Trophoblast cell (in vitro differentiated cells and primary cell): ENCODE measurements around the gene CTSA.
A peak's percentile ranks its signal among the peaks of the same experiment; 100 is the strongest.
"Not testable (repeated sequence)": the region's sequence is repeated elsewhere in the genome, so short reads cannot be mapped to it uniquely, and the experiment has no call there.

Source experiments
- DNase-seq, 2 donors: peaks; one replicate each; pipeline ENCODE4 v3.0.0-alpha.2; 2016
- H2AFZ ChIP-seq: 2 replicates; pipeline ENCODE4 v1.6.1; 2013; ENCODE audit warnings: low read length, moderate library complexity, mild to moderate bottlenecking; ENCODE audit not compliant: insufficient read depth, poor library complexity
- H2AK5ac ChIP-seq: 2 replicates; pipeline ENCODE4 v1.6.1; 2013; ENCODE audit warnings: mild to moderate bottlenecking, low read length
- H2BK120ac ChIP-seq: 2 replicates; pipeline ENCODE4 v1.6.1; 2013; ENCODE audit warnings: low read length, mild to moderate bottlenecking, moderate library complexity; ENCODE audit not compliant: insufficient read depth, poor library complexity
- H2BK12ac ChIP-seq: 2 replicates; pipeline ENCODE4 v1.6.1; 2013; ENCODE audit warnings: mild to moderate bottlenecking, low read length, moderate library complexity
- H2BK5ac ChIP-seq: 2 replicates; pipeline ENCODE4 v1.6.1; 2013; ENCODE audit warnings: low read length, low read depth, moderate library complexity, mild to moderate bottlenecking; ENCODE audit not compliant: poor library complexity
- H3K14ac ChIP-seq: 2 replicates; pipeline ENCODE4 v1.6.1; 2013; ENCODE audit warnings: mild to moderate bottlenecking, low read length
- H3K18ac ChIP-seq: 2 replicates; pipeline ENCODE4 v1.6.1; 2013; ENCODE audit warnings: mild to moderate bottlenecking, low read length
- H3K23ac ChIP-seq: 2 replicates; pipeline ENCODE4 v1.6.1; 2013; ENCODE audit warnings: low read length
- H3K27ac ChIP-seq: 2 replicates; pipeline ENCODE4 v1.5.1; 2013; ENCODE audit warnings: low read depth, mild to moderate bottlenecking, inconsistent platforms, low read length, moderate library complexity
- H3K27me3 ChIP-seq: 2 replicates; pipeline ENCODE4 v1.6.1; 2013; ENCODE audit warnings: inconsistent platforms, mild to moderate bottlenecking, low read length, moderate library complexity; ENCODE audit not compliant: insufficient read depth
- H3K36me3 ChIP-seq, 2 experiments: 1 replicate in 1 of 2; 2 replicates in 1 of 2; pipeline ENCODE4 v1.6.1; 2013; ENCODE audit warnings: low read length in 2 of 2, mild to moderate bottlenecking in 2 of 2, moderate library complexity in 1 of 2; ENCODE audit not compliant: insufficient read depth in 2 of 2, control insufficient read depth in 1 of 2
- H3K4ac ChIP-seq: 2 replicates; pipeline ENCODE4 v1.6.1; 2013; ENCODE audit warnings: low read depth, mild to moderate bottlenecking, low read length, moderate library complexity
- H3K4me1 ChIP-seq, 2 experiments: 1 replicate in 1 of 2; 2 replicates in 1 of 2; pipeline ENCODE4 v1.6.1; 2013; ENCODE audit warnings: low read length in 2 of 2, mild to moderate bottlenecking in 2 of 2, moderate library complexity in 1 of 2; ENCODE audit not compliant: insufficient read depth in 2 of 2, control insufficient read depth in 1 of 2
- H3K4me2 ChIP-seq: 2 replicates; pipeline ENCODE4 v1.6.1; 2013; ENCODE audit warnings: inconsistent platforms, mild to moderate bottlenecking, low read length, moderate library complexity
- H3K4me3 ChIP-seq: 2 replicates; pipeline ENCODE4 v1.5.1; 2013; ENCODE audit warnings: mild to moderate bottlenecking, low read depth, low read length, inconsistent platforms
- H3K79me1 ChIP-seq: one replicate; pipeline ENCODE4 v1.6.1; 2013; ENCODE audit warnings: low read length
- H3K79me2 ChIP-seq: 2 replicates; pipeline ENCODE4 v1.6.1; 2013; ENCODE audit warnings: low read length, mild to moderate bottlenecking; ENCODE audit not compliant: control insufficient read depth, insufficient read depth, poor library complexity
- H3K9ac ChIP-seq: 2 replicates; pipeline ENCODE4 v1.6.1; 2013; ENCODE audit warnings: mild to moderate bottlenecking, low read length
- H3K9me3 ChIP-seq: 2 replicates; pipeline ENCODE4 v1.6.1; 2013; ENCODE audit warnings: low read depth, mild to moderate bottlenecking, control low read depth, inconsistent platforms, low read length; ENCODE audit not compliant: insufficient read depth
- H4K12ac ChIP-seq: 2 replicates; pipeline ENCODE4 v1.6.1; 2013; ENCODE audit warnings: low read depth, mild to moderate bottlenecking, low read length, moderate library complexity
- H4K8ac ChIP-seq: 2 replicates; pipeline ENCODE4 v1.6.1; 2013; ENCODE audit warnings: low read depth, mild to moderate bottlenecking, low read length, moderate library complexity
- H4K91ac ChIP-seq: one replicate; pipeline ENCODE4 v1.6.1; 2013; ENCODE audit warnings: low read depth, mild to moderate bottlenecking, low read length, moderate library complexity
- WGBS: extraction: QIAGEN DNeasy Blood & Tissue Kit; methylation state at CpG from one replicate; pipeline ENCODE4 v1.1.7; 2013; ENCODE audit warnings: missing lambda C conversion rate; ENCODE audit not compliant: insufficient read length, insufficient coverage; ENCODE audit errors: extremely low coverage; 5-methylcytosine and 5-hydroxymethylcytosine counted together

CTSA gene

GRCh38 chr20:45927071-45927878, 36.1 kb downstream of the CTSA start:
- H3K36me3 ChIP-seq = no peaks in the 10 kb centered on the region
- no CpG with 5 or more reads among the region's 14 CpGs for WGBS
- no peak overlapping the region for H3K4me2 ChIP-seq
- H4K8ac ChIP-seq = no peak overlapping the region
- no peak overlapping the region for H3K4ac ChIP-seq
- H3K79me2 ChIP-seq = no peaks in the 10 kb centered on the region
- H3K4me3 ChIP-seq = no peak overlapping the region
- H3K9ac ChIP-seq = no peak overlapping the region
- H3K9me3 ChIP-seq = no peaks in the 10 kb centered on the region
- no peak for DNase-seq
- H2BK120ac ChIP-seq = no peak overlapping the region
- H3K4me1 ChIP-seq = no peaks in the 10 kb centered on the region
- H3K18ac ChIP-seq = no peak overlapping the region
- H3K27me3 ChIP-seq = no peaks in the 10 kb centered on the region
- no peak overlapping the region for H3K27ac ChIP-seq
- no peak overlapping the region for H3K14ac ChIP-seq
- H2BK5ac ChIP-seq = no peak overlapping the region
- no peak overlapping the region for H2AFZ ChIP-seq
- H2AK5ac ChIP-seq = no peak overlapping the region
- no peak overlapping the region for H4K91ac ChIP-seq
- H4K12ac ChIP-seq = no peak overlapping the region
- H3K23ac ChIP-seq = no peak overlapping the region
- no peak overlapping the region for H2BK12ac ChIP-seq
- H3K79me1 ChIP-seq = no peaks in the 10 kb centered on the region

- H2AK5ac ChIP-seq, H4K91ac ChIP-seq, H4K12ac ChIP-seq, H2BK5ac ChIP-seq, H2AFZ ChIP-seq, H3K4me1 ChIP-seq, H3K9me3 ChIP-seq, H3K4me2 ChIP-seq, H2BK120ac ChIP-seq, H2BK12ac ChIP-seq, H3K27me3 ChIP-seq, H3K79me2 ChIP-seq, H3K14ac ChIP-seq, DNase-seq, H3K18ac ChIP-seq, H4K8ac ChIP-seq, H3K36me3 ChIP-seq, H3K9ac ChIP-seq, H3K4ac ChIP-seq, H3K27ac ChIP-seq, H3K23ac ChIP-seq, H3K4me3 ChIP-seq: not testable (repeated sequence)
- no CpG with 5 or more reads among the region's 17 CpGs for WGBS
- peaks cover 12% of the 10 kb centered on the region for H3K79me1 ChIP-seq
Observed at GRCh38 chr20:45931680-45932079, 40.5 kb downstream of the CTSA start.

- Histone ChIP-seq H2BK5ac (peak overlapping the region; percentile 91), H3K14ac (peak overlapping the region; percentile 99), H3K4ac (peak overlapping the region; percentile 90), H3K79me1 (peaks cover 12% of the 10 kb centered on the region), H3K27ac (peak overlapping the region; percentile 100), H3K79me2 (peaks cover 10% of the 10 kb centered on the region), H3K23ac (no peak overlapping the region), H3K9ac (peak overlapping the region; percentile 94), H2BK12ac (no peak overlapping the region), H2AFZ (peak overlapping the region; percentile 74), H3K9me3 (no peaks in the 10 kb centered on the region), H3K36me3 (peaks cover 10 to 13% of the 10 kb centered on the region in 2 experiments), H4K8ac (peak overlapping the region; percentile 93), H3K27me3 (no peaks in the 10 kb centered on the region), H3K4me2 (peak overlapping the region; percentile 94), H4K91ac (peak overlapping the region; percentile 97), H2AK5ac (no peak overlapping the region), H3K18ac (peak overlapping the region; percentile 93), H2BK120ac (no peak overlapping the region), H4K12ac (peak overlapping the region; percentile 96), H3K4me3 (peak overlapping the region; percentile 89), H3K4me1 (peaks cover 2 to 4% of the 10 kb centered on the region in 2 experiments)
- DNase-seq = peak; percentile 32 to 46
- no CpG with 5 or more reads among the region's 22 CpGs for WGBS
Observed at GRCh38 chr20:45933266-45934045, 42.3 kb downstream of the CTSA start.

DNA sequence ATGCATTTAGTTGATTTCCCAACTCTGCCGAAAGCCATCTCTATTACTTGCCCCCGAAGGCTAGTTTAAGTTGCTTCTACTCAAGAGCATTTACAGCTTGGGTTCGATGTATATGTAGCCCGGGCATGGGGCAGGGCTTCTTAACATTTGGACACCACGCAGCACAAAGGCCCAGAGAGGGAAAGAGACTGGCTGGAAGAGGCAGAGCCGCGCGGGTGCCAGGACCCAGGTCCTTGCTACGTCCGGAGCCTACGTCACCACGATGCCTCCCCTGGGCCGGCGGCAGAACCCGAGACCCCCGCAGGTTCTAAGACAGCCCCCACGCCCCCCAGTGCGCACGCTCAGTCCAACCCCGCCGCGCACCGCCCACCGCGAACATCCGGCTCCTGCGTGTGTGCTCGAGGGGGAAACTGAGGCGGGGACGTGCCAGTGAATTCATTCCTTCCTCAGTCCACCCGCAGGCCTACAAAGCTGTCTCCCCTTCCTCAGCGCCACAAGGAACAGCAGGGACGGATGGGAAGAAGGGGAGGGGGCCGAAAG, 43.0 kb downstream of the CTSA start:
- Histone ChIP-seq H2AK5ac (peak overlapping the region; percentile 55), H2BK5ac (peak overlapping the region; percentile 91), H3K4me1 (peaks cover 2 to 4% of the 10 kb centered on the region in 2 experiments), H3K4ac (peak overlapping the region; percentile 90), H3K27me3 (no peaks in the 10 kb centered on the region), H4K8ac (peak overlapping the region; percentile 93), H3K27ac (peak overlapping the region; percentile 100), H3K79me1 (peaks cover 12% of the 10 kb centered on the region), H3K18ac (peak overlapping the region; percentile 93), H2AFZ (peak overlapping the region; percentile 74), H4K91ac (peak overlapping the region; percentile 97), H4K12ac (peak overlapping the region; percentile 96), H3K4me3 (peak overlapping the region; percentile 89), H3K14ac (peak overlapping the region; percentile 99), H3K23ac (no peak overlapping the region), H3K79me2 (peaks cover 10% of the 10 kb centered on the region), H3K9me3 (peaks cover under 1% of the 10 kb centered on the region), H2BK12ac (no peak overlapping the region), H3K9ac (peak overlapping the region; percentile 94), H3K4me2 (peak overlapping the region; percentile 94), H3K36me3 (peaks cover 17 to 20% of the 10 kb centered on the region in 2 experiments), H2BK120ac (peak overlapping the region; percentile 71)
- DNase-seq = peak in 1 of 2 donors; percentile 47
- WGBS = no CpG with 5 or more reads among the region's 34 CpGs
